ENCODE measurements around the gene GLYATL1. TPM values are rescaled to one million over a fixed set of nuclear protein-coding genes. Genes with fewer than 3 reads are reported as not detected.

The GLYATL1 gene
- total RNA-seq, 1 donor from 2014 or later: not detected

DNA sequence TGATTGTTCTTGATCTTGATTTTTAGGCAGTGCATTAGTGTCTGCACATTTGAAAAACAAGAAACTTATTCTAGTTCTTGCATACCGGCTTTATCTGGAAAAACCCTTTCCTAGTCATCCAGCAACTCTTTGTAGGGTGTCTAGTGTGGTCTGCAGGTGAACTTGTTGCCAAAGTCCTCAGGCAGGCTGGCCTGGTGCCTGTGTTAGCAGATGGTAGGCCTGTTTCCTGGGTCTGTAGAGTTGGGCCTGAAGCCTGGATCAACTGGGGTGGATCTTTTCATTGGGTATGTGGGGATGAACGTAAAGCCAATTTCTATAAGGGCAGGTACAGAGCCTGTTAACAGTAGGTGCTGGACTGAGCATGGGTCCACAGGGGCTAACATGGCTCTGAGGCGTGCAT, 5.6 kb upstream of the GLYATL1 start:
- TF ChIP-seq, protein P1, sequence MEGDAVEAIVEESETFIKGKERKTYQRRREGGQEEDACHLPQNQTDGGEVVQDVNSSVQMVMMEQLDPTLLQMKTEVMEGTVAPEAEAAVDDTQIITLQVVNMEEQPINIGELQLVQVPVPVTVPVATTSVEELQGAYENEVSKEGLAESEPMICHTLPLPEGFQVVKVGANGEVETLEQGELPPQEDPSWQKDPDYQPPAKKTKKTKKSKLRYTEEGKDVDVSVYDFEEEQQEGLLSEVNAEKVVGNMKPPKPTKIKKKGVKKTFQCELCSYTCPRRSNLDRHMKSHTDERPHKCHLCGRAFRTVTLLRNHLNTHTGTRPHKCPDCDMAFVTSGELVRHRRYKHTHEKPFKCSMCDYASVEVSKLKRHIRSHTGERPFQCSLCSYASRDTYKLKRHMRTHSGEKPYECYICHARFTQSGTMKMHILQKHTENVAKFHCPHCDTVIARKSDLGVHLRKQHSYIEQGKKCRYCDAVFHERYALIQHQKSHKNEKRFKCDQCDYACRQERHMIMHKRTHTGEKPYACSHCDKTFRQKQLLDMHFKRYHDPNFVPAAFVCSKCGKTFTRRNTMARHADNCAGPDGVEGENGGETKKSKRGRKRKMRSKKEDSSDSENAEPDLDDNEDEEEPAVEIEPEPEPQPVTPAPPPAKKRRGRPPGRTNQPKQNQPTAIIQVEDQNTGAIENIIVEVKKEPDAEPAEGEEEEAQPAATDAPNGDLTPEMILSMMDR (IDR thresholded peaks at IDR 0.05): no peak
- intact Hi-C loops (cut with micrococcal nuclease): no loop called here
- Mint-ChIP-seq H3K4me1 (no peaks in the 10 kb centered on the region), H3K4me3 (no peak overlapping the region), H3K9me3 (no peaks in the 10 kb centered on the region), H3K27me3 (peaks cover 8% of the 10 kb centered on the region), H3K27ac (no peak overlapping the region), H3K36me3 (ENCODE audit: low read depth) (no peaks in the 10 kb centered on the region)
- ChIA-PET CTCF (no interaction called here), POLR2A (no interaction called here)
- DNase-seq: no peak
- ATAC-seq (ENCODE audit: low read depth): no peak

DNA sequence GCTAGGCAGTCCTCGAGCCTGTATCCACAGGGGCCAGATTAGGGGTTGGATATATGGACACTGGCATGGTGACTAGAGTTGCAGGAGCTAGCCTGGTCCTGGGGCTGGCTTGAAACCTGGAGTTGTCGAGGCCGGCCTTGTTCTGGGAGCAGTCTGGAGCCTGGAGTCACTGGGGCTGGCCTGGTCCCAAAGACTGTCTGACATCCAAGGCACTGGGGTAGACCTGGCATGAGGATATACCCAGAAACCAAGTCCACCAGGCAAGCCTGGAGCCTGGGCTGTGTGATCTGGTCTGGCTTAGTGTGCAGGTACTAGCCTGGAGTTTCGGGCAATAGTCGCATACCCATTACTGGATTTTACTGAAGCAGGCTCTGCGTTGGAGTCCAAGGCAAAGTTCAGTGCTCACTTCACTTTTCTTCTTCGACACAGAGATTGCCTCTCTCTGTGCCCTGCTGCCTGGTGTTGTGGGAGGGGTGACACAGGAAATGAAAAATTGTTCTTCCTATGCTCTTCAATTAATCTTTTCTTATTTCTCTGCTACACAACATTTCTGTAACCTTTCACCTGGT, 4.3 kb upstream of the GLYATL1 start:
- Mint-ChIP-seq H3K4me3 (no peak overlapping the region), H3K27me3 (peaks cover 2% of the 10 kb centered on the region), H3K27ac (no peak overlapping the region), H3K36me3 (ENCODE audit: low read depth) (no peaks in the 10 kb centered on the region), H3K9me3 (no peaks in the 10 kb centered on the region), H3K4me1 (no peaks in the 10 kb centered on the region)
- POLR2A ChIA-PET: no interaction called here
- ATAC-seq (ENCODE audit: low read depth) (no peak), DNase-seq (no peak)
- CTCF ChIA-PET: no interaction called here
- intact Hi-C loops (cut with micrococcal nuclease): no loop called here
- TF ChIP-seq, protein P1 (IDR thresholded peaks at IDR 0.05): no peak

DNA sequence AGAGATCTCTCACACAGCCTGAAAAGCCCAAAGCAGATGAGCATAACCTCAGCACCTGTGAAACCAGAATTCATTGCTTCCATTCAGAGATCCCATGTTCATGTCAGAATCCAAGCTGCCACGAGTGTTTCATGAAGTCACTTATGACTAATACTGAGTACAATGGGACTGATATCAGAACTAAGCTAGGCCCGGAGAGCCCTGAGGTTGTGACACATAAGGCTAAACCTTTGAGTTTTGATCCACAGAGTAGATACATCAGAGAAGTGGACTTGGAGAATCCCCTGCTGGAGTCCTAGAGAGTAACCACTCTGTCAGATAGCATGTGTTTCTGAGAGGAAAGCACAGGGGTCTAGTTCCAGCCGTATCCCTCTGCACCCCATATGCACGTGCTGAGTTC, 890 bp upstream of the GLYATL1 start:
- POLR2A ChIA-PET: no interaction called here
- ATAC-seq (ENCODE audit: low read depth): no peak

DNA sequence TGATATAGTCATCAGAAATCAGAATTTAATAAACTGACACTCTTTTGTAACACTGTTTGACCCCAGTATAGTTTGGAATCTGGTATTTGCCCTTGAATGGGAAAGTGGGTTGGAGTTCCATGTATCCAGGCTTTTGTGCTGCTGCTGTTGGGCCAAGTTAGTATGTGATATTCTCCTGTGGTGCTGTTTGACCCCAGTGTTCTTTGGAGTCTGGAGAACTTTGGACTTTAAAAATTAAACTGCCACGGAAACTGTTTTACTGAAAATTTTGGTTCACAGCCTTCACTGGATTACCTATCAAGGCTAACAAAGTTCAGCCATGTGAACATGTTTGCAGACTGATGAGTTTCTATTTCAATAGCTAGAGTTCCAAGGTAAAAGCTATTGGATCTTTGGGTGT, 740 bp downstream of the GLYATL1 start:
- ATAC-seq (ENCODE audit: low read depth) (no peak), DNase-seq (no peak)
- POLR2A ChIA-PET: no interaction called here
- TF ChIP-seq, protein P1 (IDR thresholded peaks at IDR 0.05): no peak
- Mint-ChIP-seq H3K27ac (no peak overlapping the region), H3K4me1 (no peaks in the 10 kb centered on the region), H3K36me3 (ENCODE audit: low read depth) (no peaks in the 10 kb centered on the region), H3K9me3 (no peaks in the 10 kb centered on the region), H3K4me3 (no peak overlapping the region), H3K27me3 (peaks cover 2% of the 10 kb centered on the region)
- CTCF ChIA-PET: no interaction called here
- intact Hi-C loops (cut with micrococcal nuclease): no loop called here

More for the DNA sequence above, 890 bp upstream of the GLYATL1 start:
- no peak for DNase-seq
- Mint-ChIP-seq H3K27ac (no peak overlapping the region), H3K9me3 (no peaks in the 10 kb centered on the region), H3K4me3 (no peak overlapping the region), H3K27me3 (peaks cover 2% of the 10 kb centered on the region), H3K4me1 (no peaks in the 10 kb centered on the region), H3K36me3 (ENCODE audit: low read depth) (no peaks in the 10 kb centered on the region)
- CTCF ChIA-PET: no interaction called here
- TF ChIP-seq, protein P1 (IDR thresholded peaks at IDR 0.05): no peak
- intact Hi-C loops (cut with micrococcal nuclease): no loop called here

DNA sequence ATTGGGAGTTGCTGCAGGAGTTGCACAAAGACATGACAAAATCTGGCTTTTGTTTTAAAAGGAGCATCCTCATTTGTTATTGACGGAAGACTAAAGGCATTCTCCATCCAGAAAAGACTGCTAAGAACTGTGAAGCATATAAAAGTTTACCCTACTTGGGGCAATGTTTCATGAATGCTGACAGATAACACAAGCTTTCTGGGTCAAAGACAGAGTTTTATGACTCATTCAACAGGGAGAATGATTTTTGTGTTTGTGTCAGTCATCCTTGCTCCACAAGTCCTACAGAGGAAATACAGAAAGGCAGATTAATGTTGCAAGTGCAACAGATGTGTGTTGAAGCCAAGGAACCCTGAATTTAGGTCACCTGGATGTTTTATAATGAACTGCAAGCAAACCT, 2.5 kb downstream of the GLYATL1 start:
- H3K27ac Mint-ChIP-seq: no peak overlapping the region
- ATAC-seq (ENCODE audit: low read depth): no peak
- H3K4me1 Mint-ChIP-seq: no peaks in the 10 kb centered on the region
- DNase-seq: no peak
- peaks cover 2% of the 10 kb centered on the region for H3K27me3 Mint-ChIP-seq
- H3K4me3 Mint-ChIP-seq: no peak overlapping the region
- TF ChIP-seq, protein P1 (IDR thresholded peaks at IDR 0.05): no peak
- intact Hi-C loops (cut with micrococcal nuclease): no loop called here
- ChIA-PET POLR2A (no interaction called here), CTCF (no interaction called here)
- no peaks in the 10 kb centered on the region for H3K36me3 Mint-ChIP-seq (ENCODE audit: low read depth)
- no peaks in the 10 kb centered on the region for H3K9me3 Mint-ChIP-seq

All from activated B cell treated with CpG ODN at 0.5 μM for 24 hours (primary cell).